Right lobe of liver (tissue), 6 donors: ENCODE results near the gene PLA2R1. TPM values are rescaled to one million over a fixed set of nuclear protein-coding genes. Genes with fewer than 3 reads are reported as not detected.
A peak's percentile ranks its signal among the peaks of the same experiment; 100 is the strongest.

Experiments
- ATAC-seq, 4 donors: fragments of 200-7000 bp; cut with Tn5 transposase; one replicate each; pipeline ENCODE4 v1.9.1; 2020; ENCODE audit warnings: mild to moderate bottlenecking in 4 of 4, moderate library complexity in 4 of 4
- DNase-seq, 3 donors: peaks; one replicate each; pipeline ENCODE4 v3.0.0-alpha.2; 2020
- H3K27ac ChIP-seq, 3 donors: fragments of 200-600 bp; one replicate each; pipeline ENCODE4 v1.8.0; 2022
- H3K27me3 ChIP-seq, 2 donors: fragments of 200-600 bp; one replicate each; pipeline ENCODE4 v1.8.0; 2022
- H3K36me3 ChIP-seq, 4 donors: fragments of 200-600 bp; sonication (generic) in 1 of 4; one replicate each; pipeline versions ENCODE4 v1.5.1 to v1.8.0; 2017 to 2022; ENCODE audit warnings: control low read depth in 1 of 4
- H3K4me1 ChIP-seq, 4 donors: fragments of 200-600 bp; sonication (generic) in 1 of 4; one replicate each; pipeline versions ENCODE4 v1.5.1 to v1.8.0; 2017 to 2022; ENCODE audit warnings: control low read depth in 1 of 4
- H3K4me3 ChIP-seq, 3 donors: fragments of 200-600 bp; one replicate each; pipeline ENCODE4 v1.8.0; 2022
- H3K9me3 ChIP-seq, 4 donors: fragments of 200-600 bp; sonication (generic) in 1 of 4; one replicate each; pipeline versions ENCODE4 v1.5.1 to v1.8.0; 2017 to 2022; ENCODE audit warnings: control low read depth in 1 of 4
- POLR2A ChIP-seq: fragments of 450-650 bp; IDR thresholded peaks from one replicate; pipeline ENCODE4 v1.6.1; 2017; ENCODE audit warnings: antibody characterized with exemption, mild to moderate bottlenecking
- WGBS: methylation state at CpG from one replicate; pipeline ENCODE4 v1.1.6; 2018; ENCODE audit warnings: low coverage, low lambda C conversion rate; ENCODE audit not compliant: insufficient coverage; ENCODE audit errors: missing lambda C conversion rate; 5-methylcytosine and 5-hydroxymethylcytosine counted together
- intact Hi-C, 2 donors: fragments of 100-400 bp; cut with DNase I; formaldehyde crosslinking; loops; one replicate each; pipeline versions ENCODE4 v1.11.2 to v1.14.1; 2022
- total RNA-seq, 6 experiments: library from RNA; depleted of rRNA in 2 of 6; stranded (reverse); fragments of >200 nt in 2 of 6; fragmentation: NEBNext Ultra II Directional in 3 of 6; extraction: Animal tissue kit (Norgen Biotek cat#: 25700) in 3 of 6; gene quantifications; one replicate each; pipeline versions ENCODE4 v1.1.0 to v1.2.4, GENCODE V29; 2016 to 2023
- TF ChIP-seq, protein P1 (sequence below), 4 donors: fragments of 200-600 bp in 3 of 4; fragments of 450-650 bp in 1 of 4; IDR thresholded peaks; one replicate each; pipeline versions ENCODE4 v1.5.1 to v1.8.0; 2016 to 2022; ENCODE audit warnings: antibody characterized with exemption in 4 of 4, mild to moderate bottlenecking in 2 of 4
- donor health status: DM: no; HTN: yes; CAD: no.
- donor health status: DM: no; HTN: no; CAD: no.
- donor health status: DM: no; HTN: no; CAD: no.
- donor health status: DM: no; HTN: yes; CAD: no.
- donor health status: DM: no; HTN: yes; CAD: no.

PLA2R1 gene
- total RNA-seq, 6 experiments from 2014 or later = 0.70 to 1.6 (median 0.97) TPM

GRCh38 chr2:159904127-159904958 is 158.1 kb downstream of the PLA2R1 start, which contains the start of gene LY75:
LY75 (minus strand) TSS chr2:159904756.
- H3K4me3 ChIP-seq = peak within 1 kb of the TSS; percentile 46 to 52 (median 51)
- H3K9me3 ChIP-seq = no peaks in the 10 kb centered on the region
- peak within 1 kb of the TSS in 2 of 3 donors; percentile 22 to 47 for H3K27ac ChIP-seq
- peak; percentile 86 to 91 (median 88) for ATAC-seq
- TF ChIP-seq, protein P1, sequence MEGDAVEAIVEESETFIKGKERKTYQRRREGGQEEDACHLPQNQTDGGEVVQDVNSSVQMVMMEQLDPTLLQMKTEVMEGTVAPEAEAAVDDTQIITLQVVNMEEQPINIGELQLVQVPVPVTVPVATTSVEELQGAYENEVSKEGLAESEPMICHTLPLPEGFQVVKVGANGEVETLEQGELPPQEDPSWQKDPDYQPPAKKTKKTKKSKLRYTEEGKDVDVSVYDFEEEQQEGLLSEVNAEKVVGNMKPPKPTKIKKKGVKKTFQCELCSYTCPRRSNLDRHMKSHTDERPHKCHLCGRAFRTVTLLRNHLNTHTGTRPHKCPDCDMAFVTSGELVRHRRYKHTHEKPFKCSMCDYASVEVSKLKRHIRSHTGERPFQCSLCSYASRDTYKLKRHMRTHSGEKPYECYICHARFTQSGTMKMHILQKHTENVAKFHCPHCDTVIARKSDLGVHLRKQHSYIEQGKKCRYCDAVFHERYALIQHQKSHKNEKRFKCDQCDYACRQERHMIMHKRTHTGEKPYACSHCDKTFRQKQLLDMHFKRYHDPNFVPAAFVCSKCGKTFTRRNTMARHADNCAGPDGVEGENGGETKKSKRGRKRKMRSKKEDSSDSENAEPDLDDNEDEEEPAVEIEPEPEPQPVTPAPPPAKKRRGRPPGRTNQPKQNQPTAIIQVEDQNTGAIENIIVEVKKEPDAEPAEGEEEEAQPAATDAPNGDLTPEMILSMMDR (IDR thresholded peaks at IDR 0.05) = no peak
- TF ChIP-seq POLR2A = no peak
- H3K36me3 ChIP-seq = no peaks in the 10 kb centered on the region
- peaks cover 0 to 8% (median 0%) of the 10 kb centered on the region in 4 donors for H3K4me1 ChIP-seq
- WGBS = 15% methylated on average over 11 of the region's 74 CpGs
- intact Hi-C loops = no loop called here
- peak; percentile 65 to 76 (median 71) for DNase-seq
- no peaks in the 10 kb centered on the region for H3K27me3 ChIP-seq

- H3K36me3 ChIP-seq = no peaks in the 10 kb centered on the region
- 37% methylated on average over 14 of the region's 17 CpGs for WGBS
- intact Hi-C loops = no loop called here
- H3K27me3 ChIP-seq = no peaks in the 10 kb centered on the region
- H3K9me3 ChIP-seq = no peaks in the 10 kb centered on the region
- peak; percentile 64 to 72 (median 70) for ATAC-seq
- TF ChIP-seq, protein P1 (IDR thresholded peaks at IDR 0.05) = no peak
- TF ChIP-seq POLR2A = no peak
- DNase-seq = peak; percentile 28 to 54 (median 50)
- peak overlapping the region; percentile 46 to 52 (median 51) for H3K4me3 ChIP-seq
- H3K4me1 ChIP-seq = peaks cover 0 to 8% (median 0%) of the 10 kb centered on the region in 4 donors
- H3K27ac ChIP-seq = peak overlapping the region in 2 of 3 donors; percentile 22 to 47
Observed at GRCh38 chr2:159903443-159904126, 158.8 kb downstream of the PLA2R1 start.

- peaks cover 0 to 8% (median 0%) of the 10 kb centered on the region in 4 donors for H3K4me1 ChIP-seq
- ATAC-seq = no peak
- intact Hi-C loops = no loop called here
- DNase-seq = no peak
- no peaks in the 10 kb centered on the region for H3K27me3 ChIP-seq
- no peak overlapping the region for H3K27ac ChIP-seq
- H3K9me3 ChIP-seq = no peaks in the 10 kb centered on the region
- TF ChIP-seq POLR2A = no peak
- 72% methylated on average over 6 of the region's 6 CpGs for WGBS
- H3K4me3 ChIP-seq = no peak overlapping the region
- no peaks in the 10 kb centered on the region for H3K36me3 ChIP-seq
Observed at GRCh38 chr2:159902722-159903121, 159.7 kb downstream of the PLA2R1 start.

- Histone ChIP-seq H3K4me1 (peaks cover 0 to 8% (median 0%) of the 10 kb centered on the region in 4 donors), H3K27ac (no peak overlapping the region), H3K36me3 (no peaks in the 10 kb centered on the region), H3K9me3 (no peaks in the 10 kb centered on the region), H3K27me3 (no peaks in the 10 kb centered on the region), H3K4me3 (no peak overlapping the region)
- intact Hi-C loops = no loop called here
- TF ChIP-seq POLR2A = no peak
- TF ChIP-seq, protein P1 (IDR thresholded peaks at IDR 0.05) = no peak
- 69% methylated on average over 1 of the region's 1 CpG for WGBS
- DNase-seq = no peak
- no peak for ATAC-seq
Observed at GRCh38 chr2:159900343-159900742, 162.1 kb downstream of the PLA2R1 start.

- Histone ChIP-seq H3K27me3 (no peaks in the 10 kb centered on the region), H3K4me3 (no peak overlapping the region), H3K9me3 (no peaks in the 10 kb centered on the region), H3K4me1 (no peaks in the 10 kb centered on the region), H3K36me3 (no peaks in the 10 kb centered on the region), H3K27ac (no peak overlapping the region)
- ATAC-seq (no peak), DNase-seq (no peak)
- intact Hi-C loops = no loop called here
- no peak for TF ChIP-seq POLR2A
- TF ChIP-seq, protein P1 (IDR thresholded peaks at IDR 0.05) = no peak
- WGBS = 63% methylated on average over 6 of the region's 6 CpGs
Observed at GRCh38 chr2:159898441-159898840, 164.0 kb downstream of the PLA2R1 start.
